HUES6 (cell line): ENCODE data around the gene RSPH1.

Source experiments
- H3K27ac ChIP-seq: 2 replicates; pipeline ENCODE4 v1.7.0; 2013; ENCODE audit warnings: low read depth, mild to moderate bottlenecking, low read length, inconsistent platforms
- H3K27me3 ChIP-seq: 2 replicates; pipeline ENCODE4 v1.6.1; 2013; ENCODE audit warnings: low read length; ENCODE audit not compliant: control insufficient read depth, insufficient read depth
- H3K36me3 ChIP-seq: 2 replicates; pipeline ENCODE4 v1.6.1; 2013; ENCODE audit warnings: low read length; ENCODE audit not compliant: control insufficient read depth, insufficient read depth
- H3K4me1 ChIP-seq: 2 replicates; pipeline ENCODE4 v1.6.1; 2013; ENCODE audit warnings: low read length; ENCODE audit not compliant: control insufficient read depth, insufficient read depth
- H3K4me3 ChIP-seq: 2 replicates; pipeline ENCODE4 v1.5.1; 2013; ENCODE audit warnings: low read depth, low read length
- H3K9ac ChIP-seq: one replicate; pipeline ENCODE4 v1.6.1; 2013; ENCODE audit warnings: mild to moderate bottlenecking, low read length
- H3K9me3 ChIP-seq: 2 replicates; pipeline ENCODE4 v1.6.1; 2013; ENCODE audit warnings: low read depth, low read length; ENCODE audit not compliant: control insufficient read depth, insufficient read depth

RSPH1 gene

GRCh38 chr21:42530167-42530518 lies 34.1 kb upstream of the RSPH1 start:
- no peaks in the 10 kb centered on the region for H3K27me3 ChIP-seq
- H3K4me1 ChIP-seq, result peaks cover 11% of the 10 kb centered on the region
- H3K27ac ChIP-seq, result no peak overlapping the region

GRCh38 chr21:42527489-42528158 lies 31.6 kb upstream of the RSPH1 start:
- Histone ChIP-seq H3K4me3 (no peak overlapping the region), H3K27ac (no peak overlapping the region), H3K4me1 (peaks cover 29% of the 10 kb centered on the region), H3K27me3 (no peaks in the 10 kb centered on the region), H3K36me3 (peaks cover 7% of the 10 kb centered on the region; the same call in 1 of the 2 replicates), H3K9ac (no peak overlapping the region), H3K9me3 (no peaks in the 10 kb centered on the region)

More at GRCh38 chr21:42530167-42530518, 34.1 kb upstream of the RSPH1 start:
- Histone ChIP-seq H3K4me3 (no peak overlapping the region), H3K36me3 (peaks cover 3% of the 10 kb centered on the region; the same call in 1 of the 2 replicates), H3K9ac (no peak overlapping the region), H3K9me3 (no peaks in the 10 kb centered on the region)

GRCh38 chr21:42527127-42527488 lies 31.1 kb upstream of the RSPH1 start:
- H3K9me3 ChIP-seq, result no peaks in the 10 kb centered on the region
- H3K4me3 ChIP-seq, result no peak overlapping the region
- H3K27ac ChIP-seq, result no peak overlapping the region
- no peak overlapping the region for H3K9ac ChIP-seq
- H3K4me1 ChIP-seq, result peaks cover 29% of the 10 kb centered on the region
- H3K27me3 ChIP-seq, result no peaks in the 10 kb centered on the region
- H3K36me3 ChIP-seq, result peaks cover 9% of the 10 kb centered on the region; the same call in 1 of the 2 replicates

- Histone ChIP-seq H3K27me3 (no peaks in the 10 kb centered on the region), H3K36me3 (peaks cover 9% of the 10 kb centered on the region; the same call in 1 of the 2 replicates), H3K9ac (no peak overlapping the region), H3K4me3 (no peak overlapping the region), H3K4me1 (peaks cover 29% of the 10 kb centered on the region), H3K27ac (no peak overlapping the region), H3K9me3 (no peaks in the 10 kb centered on the region)
Measured at GRCh38 chr21:42526379-42526727, 30.3 kb upstream of the RSPH1 start.

- Histone ChIP-seq H3K27me3 (no peaks in the 10 kb centered on the region), H3K9ac (no peak overlapping the region), H3K27ac (no peak overlapping the region), H3K36me3 (peaks cover 9% of the 10 kb centered on the region; the same call in 1 of the 2 replicates), H3K4me1 (peaks cover 27% of the 10 kb centered on the region), H3K4me3 (no peak overlapping the region), H3K9me3 (no peaks in the 10 kb centered on the region)
Measured at GRCh38 chr21:42525676-42526378, 29.8 kb upstream of the RSPH1 start.

- Histone ChIP-seq H3K27me3 (no peaks in the 10 kb centered on the region), H3K4me3 (peak overlapping the region; percentile 49), H3K4me1 (peaks cover 22% of the 10 kb centered on the region), H3K9ac (no peak overlapping the region), H3K27ac (no peak overlapping the region), H3K36me3 (peaks cover 9% of the 10 kb centered on the region; the same call in 1 of the 2 replicates), H3K9me3 (no peaks in the 10 kb centered on the region)
Measured at GRCh38 chr21:42525029-42525581, 29.1 kb upstream of the RSPH1 start.

- H3K9me3 ChIP-seq, result no peaks in the 10 kb centered on the region
- H3K36me3 ChIP-seq, result peaks cover 13% of the 10 kb centered on the region; the same call in 1 of the 2 replicates
- no peaks in the 10 kb centered on the region for H3K27me3 ChIP-seq
- no peak overlapping the region for H3K27ac ChIP-seq
- peak overlapping the region; percentile 49 for H3K4me3 ChIP-seq
- no peak overlapping the region for H3K9ac ChIP-seq
- H3K4me1 ChIP-seq, result peaks cover 22% of the 10 kb centered on the region
Measured at GRCh38 chr21:42524341-42525028, 28.5 kb upstream of the RSPH1 start.

GRCh38 chr21:42523941-42524340 lies 27.9 kb upstream of the RSPH1 start:
- peaks cover 17% of the 10 kb centered on the region; the same call in 1 of the 2 replicates for H3K36me3 ChIP-seq
- H3K27ac ChIP-seq, result no peak overlapping the region
- H3K27me3 ChIP-seq, result no peaks in the 10 kb centered on the region
- peaks cover 22% of the 10 kb centered on the region for H3K4me1 ChIP-seq
- no peak overlapping the region for H3K9ac ChIP-seq
- H3K9me3 ChIP-seq, result no peaks in the 10 kb centered on the region
- no peak overlapping the region for H3K4me3 ChIP-seq

- Histone ChIP-seq H3K27me3 (no peaks in the 10 kb centered on the region), H3K27ac (no peak overlapping the region), H3K36me3 (peaks cover 23% of the 10 kb centered on the region), H3K9ac (no peak overlapping the region), H3K9me3 (no peaks in the 10 kb centered on the region), H3K4me3 (no peak overlapping the region), H3K4me1 (peaks cover 22% of the 10 kb centered on the region)
Measured at GRCh38 chr21:42523211-42523610, 27.2 kb upstream of the RSPH1 start.

GRCh38 chr21:42522771-42523170 lies 26.7 kb upstream of the RSPH1 start:
- Histone ChIP-seq H3K4me1 (peaks cover 22% of the 10 kb centered on the region), H3K9ac (no peak overlapping the region), H3K27me3 (no peaks in the 10 kb centered on the region), H3K36me3 (peaks cover 23% of the 10 kb centered on the region), H3K4me3 (no peak overlapping the region), H3K27ac (no peak overlapping the region), H3K9me3 (no peaks in the 10 kb centered on the region)

- H3K4me3 ChIP-seq, result no peak overlapping the region
- no peaks in the 10 kb centered on the region for H3K27me3 ChIP-seq
- H3K9me3 ChIP-seq, result no peaks in the 10 kb centered on the region
- H3K36me3 ChIP-seq, result peaks cover 23% of the 10 kb centered on the region
- H3K4me1 ChIP-seq, result peaks cover 27% of the 10 kb centered on the region
- H3K9ac ChIP-seq, result no peak overlapping the region
- H3K27ac ChIP-seq, result no peak overlapping the region
Measured at GRCh38 chr21:42522271-42522670, 26.2 kb upstream of the RSPH1 start.
